NCI-H748 (cell line): Measurements from ENCODE around the gene DNAH10.

ENCODE experiments used
- DNase-seq: peaks from one replicate; lab custom pipeline; 2025; ENCODE audit not compliant: unreplicated experiment; lab: John Stamatoyannopoulos, UW

The DNAH10 gene

DNA sequence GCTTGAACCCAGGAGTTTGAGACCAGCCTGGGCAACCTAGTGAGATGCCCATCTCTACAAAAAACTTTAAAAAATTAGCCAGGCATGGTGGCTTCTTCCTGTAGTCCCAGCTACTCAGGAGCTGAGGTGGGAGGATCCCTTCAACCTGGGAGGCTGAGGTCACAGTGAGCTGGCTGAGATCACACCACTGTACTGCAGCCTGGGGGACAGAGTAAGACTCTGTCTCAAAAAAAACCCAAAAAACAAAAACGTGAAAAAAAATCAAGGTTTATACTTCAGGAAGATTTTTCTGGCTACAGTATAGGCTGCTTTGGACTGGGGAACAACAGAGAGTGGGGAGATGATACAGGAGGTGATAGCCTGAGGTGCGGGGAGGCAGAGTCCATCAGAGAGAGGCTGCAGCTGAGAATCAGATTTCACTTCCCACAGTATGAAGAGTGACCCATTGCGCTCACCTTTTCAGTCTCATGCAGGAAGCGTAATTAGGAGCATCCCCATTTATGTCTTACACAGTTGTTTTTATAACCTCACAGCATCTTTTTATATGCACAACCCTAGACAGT, 28.9 kb downstream of the DNAH10 start:
- DNase-seq = no peak

DNA sequence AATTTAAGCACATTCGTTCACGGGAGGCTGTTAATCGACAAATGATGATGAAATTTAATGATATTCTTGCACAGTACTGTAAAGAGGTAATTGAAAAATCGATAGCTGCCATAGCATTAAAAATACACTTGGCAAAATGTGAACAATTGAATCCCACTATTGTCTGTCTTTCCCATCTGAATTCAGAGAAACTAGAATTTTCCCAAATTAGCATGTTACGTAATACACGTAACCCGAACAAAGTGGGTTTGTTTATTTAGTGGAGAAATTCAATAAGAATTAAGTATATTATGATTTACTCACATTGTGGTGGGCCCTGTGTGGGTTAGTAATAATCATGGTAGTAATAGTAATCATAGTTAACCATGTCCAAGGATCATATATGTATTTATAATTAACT, 31.9 kb downstream of the DNAH10 start:
- DNase-seq = no peak

DNA sequence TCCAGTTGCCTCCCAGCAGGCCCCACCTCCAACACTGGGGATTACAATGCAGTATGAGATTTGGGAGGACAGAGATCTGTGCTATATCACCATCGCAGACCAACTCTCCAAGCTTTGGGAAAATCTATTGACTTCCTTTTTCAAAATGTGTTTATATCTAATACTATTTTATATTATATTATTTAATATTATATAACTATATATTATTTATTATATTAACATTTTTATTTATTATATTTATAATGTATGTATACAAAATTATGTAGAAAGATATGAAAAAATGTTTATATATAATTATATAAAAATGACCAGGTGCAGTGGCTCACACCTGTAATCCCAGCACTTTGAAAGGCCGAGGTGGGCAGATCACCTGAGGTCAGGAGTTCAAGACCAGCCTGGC, 36.4 kb downstream of the DNAH10 start:
- no peak for DNase-seq

DNA sequence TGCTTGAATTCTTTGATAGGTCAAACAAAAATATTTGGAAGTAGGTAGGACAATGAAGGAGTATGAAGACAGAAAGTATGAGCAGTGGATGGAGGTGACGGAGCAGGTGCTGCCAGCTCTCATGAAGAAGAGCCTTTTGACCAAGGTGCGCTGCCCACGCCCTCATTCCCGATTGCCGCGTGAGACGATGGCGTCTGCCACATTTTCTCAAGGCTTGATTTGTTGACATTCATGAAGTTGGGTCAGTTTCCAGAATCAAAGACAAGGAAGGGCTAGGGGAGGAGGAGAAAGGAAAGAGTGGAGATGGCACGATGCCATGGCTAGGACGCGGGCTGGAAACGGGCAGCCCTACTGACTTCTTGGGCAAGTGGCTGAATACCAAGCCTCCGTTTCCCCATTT, 37.1 kb downstream of the DNAH10 start:
- DNase-seq = no peak

DNA sequence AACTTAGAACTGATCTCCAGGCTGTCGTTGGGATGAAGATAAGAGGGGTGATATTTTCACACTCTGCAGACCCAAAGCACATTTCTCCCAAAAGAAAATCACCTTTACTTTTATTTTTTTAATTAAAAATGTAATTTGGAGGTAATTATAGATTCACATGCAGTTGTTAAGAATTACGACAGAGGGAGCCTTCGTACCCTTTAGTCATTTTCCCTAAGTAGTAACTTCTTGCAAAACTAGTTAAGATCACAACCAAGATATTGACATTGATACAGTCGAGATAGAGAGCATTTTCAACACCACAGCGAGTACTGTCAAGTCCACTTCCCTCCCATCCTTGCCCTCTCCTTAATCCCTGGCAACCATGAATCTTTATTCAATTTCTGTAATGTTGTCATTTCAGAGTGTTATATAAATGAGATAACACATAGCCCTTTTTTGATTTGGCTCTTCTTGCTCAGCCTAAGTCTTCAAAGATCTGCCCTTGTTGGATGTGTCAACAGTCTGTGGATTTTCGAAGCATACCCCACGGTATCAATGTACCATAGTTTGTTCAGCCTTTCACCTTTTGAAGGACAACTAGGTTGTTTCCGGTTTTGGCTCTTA, 39.6 kb downstream of the DNAH10 start:
- DNase-seq = no peak

DNA sequence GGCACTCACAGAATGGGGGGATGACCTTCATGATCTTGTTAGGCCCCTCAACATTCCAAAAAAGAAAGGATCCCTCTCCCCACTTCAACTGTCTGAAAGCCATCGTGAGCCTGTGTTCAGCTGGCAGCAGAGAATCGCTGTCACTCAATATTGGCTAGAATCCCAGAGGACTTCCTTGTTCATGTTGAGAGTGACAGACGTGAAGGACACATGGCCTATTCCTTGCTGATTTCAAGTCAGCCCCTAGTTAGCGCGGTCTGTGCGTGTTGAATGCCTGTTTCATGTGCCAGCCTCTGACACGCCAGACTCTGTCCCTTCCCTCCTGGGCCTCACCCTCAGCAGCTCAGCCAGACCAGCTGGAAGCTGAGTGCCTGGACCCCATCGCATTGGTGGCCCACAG, 43.1 kb downstream of the DNAH10 start:
- no peak for DNase-seq

DNA sequence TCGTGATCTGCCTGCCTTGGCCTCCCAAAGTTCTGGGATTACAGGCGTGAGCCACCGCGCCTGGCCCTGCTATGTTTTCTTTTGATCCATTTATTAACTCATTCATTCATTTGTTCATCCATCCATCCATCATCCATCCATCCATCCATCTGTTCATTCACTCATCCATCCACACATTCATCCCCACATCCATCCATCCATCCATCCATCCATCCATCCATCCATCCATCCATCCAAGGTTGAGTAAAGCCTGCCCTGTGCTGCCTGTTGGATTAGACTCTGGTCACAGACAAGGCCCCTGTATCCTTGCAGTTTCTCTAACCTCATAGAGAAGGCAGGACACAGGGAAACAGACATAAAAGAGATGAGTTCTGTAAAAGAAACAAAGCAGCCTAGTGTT, 44.9 kb downstream of the DNAH10 start:
- no peak for DNase-seq

DNA sequence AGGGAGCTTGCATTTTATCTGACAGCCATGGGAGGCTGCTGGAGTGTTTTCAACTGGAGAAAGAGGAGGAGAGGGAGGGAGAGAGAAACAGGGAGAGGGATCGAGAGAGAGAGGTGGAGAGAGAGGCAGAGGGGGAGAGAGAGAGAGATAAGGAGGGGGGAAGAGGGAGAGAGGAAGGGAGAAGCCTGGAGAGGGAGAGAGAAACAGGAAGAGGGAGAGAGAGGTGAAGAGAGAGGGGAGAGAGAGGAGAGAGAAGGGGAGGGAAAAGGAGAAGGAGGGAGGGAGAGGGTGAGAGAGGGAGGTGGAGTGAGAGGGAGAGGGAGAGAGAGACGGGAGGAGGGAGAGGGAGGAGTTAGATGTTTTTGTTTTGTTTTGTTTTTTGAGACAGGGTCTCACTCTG, 45.6 kb downstream of the DNAH10 start:
- no peak for DNase-seq

DNA sequence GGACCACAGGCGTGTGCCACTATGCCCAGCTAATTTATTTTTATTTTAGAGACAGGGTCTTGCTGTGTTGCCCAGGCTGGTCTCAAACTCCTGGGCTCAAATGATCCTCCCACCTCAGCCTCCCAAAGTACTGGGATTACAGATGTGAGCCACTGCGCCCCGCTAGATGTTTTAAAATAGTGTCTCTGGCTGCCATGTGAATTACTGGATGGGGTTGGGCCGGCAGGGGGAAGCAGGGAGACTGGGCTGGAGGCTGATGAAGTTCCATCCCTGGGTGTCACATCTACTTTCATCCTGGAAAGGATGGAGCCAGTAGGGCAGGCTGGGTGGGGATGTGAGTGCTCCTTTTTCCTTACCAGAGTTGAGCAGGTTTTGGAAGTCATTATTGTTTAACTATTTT, 46.1 kb downstream of the DNAH10 start:
- no peak for DNase-seq

DNA sequence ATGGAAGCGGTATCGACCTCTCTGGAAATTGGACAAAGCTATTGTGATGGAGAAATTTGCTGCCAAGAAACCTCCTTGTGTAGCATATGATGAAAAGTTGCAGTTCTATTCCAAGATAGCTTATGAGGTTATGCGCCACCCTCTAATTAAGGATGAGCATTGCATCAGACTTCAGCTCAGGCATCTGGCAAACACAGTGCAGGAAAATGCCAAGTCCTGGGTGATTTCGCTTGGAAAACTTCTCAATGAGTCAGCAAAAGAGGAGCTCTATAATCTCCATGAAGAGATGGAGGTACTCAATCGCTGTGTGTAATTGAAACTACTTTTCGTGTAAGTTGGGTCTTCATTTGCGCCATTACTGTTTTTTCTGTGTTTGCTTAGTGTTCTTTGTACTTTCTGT, 51.2 kb downstream of the DNAH10 start:
- DNase-seq = no peak

DNA sequence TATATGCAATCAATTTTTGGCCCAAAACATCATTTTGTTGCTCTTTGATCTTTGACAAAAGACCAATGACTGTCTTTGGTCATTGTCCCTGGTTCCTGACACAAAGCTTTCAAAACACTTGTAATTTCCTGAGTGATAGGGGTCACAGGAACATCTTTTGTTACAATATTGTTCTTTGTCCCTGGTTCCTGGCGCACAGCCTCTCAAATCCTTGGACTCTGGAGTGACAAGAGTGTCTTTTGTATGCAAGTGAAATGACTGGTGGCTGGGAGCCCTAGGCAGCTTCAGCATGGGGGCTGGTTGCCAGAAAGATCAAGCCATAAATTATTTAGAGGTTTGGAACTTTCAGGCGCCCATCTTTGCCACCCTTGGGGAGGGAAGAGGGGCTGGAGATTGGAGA, 53.9 kb downstream of the DNAH10 start:
- DNase-seq = peak; percentile 42

DNA sequence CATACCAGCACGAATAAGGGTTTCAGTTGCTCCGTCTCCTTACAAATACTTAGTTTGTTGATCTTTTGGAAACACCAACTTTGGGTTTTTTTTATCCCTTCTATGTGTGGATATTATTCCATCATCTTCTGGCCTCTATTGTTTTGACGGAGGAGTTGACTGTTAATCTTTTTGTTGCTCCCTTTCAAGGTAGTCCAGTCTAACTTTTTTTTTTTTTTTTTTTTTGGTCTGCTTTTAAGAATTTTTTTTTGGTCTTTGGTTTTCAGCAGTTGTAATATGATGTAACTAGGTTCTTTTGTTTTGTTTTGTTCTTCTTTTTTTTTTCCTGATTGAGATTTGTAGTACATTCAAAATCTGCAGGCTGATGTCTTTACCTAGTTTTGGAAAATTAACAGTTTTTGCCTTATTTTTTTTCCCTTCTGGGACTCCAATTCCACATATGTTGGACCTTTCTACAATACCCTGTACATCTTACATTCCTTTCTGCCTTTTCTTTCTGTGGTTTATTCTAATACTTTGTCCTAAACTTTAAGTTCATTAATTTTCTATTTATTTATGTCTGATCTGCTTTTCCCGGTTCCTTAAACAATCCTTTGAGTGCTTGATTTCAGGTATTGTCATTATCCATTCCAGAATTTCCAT, 54.9 kb downstream of the DNAH10 start:
- no peak for DNase-seq

DNA sequence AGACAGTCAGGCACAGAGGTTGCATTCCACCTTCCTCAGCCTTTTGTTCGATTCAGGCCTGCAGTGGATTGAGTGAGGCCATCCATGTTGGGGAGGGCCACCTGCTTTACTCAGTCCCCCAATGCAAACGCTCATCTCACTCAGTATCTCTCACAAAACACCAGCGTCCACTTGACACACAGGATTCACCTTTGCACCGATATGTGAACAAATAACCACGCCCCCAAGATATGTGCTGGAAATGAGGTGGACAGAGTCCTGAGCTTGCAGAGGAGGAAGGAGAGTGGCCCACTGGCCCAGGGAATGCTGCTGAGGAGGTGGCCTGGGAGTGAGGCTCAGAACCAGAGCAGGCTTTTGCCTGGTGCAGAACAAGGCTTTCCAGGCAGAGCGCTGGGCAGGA, 60.7 kb downstream of the DNAH10 start:
- no peak for DNase-seq

DNA sequence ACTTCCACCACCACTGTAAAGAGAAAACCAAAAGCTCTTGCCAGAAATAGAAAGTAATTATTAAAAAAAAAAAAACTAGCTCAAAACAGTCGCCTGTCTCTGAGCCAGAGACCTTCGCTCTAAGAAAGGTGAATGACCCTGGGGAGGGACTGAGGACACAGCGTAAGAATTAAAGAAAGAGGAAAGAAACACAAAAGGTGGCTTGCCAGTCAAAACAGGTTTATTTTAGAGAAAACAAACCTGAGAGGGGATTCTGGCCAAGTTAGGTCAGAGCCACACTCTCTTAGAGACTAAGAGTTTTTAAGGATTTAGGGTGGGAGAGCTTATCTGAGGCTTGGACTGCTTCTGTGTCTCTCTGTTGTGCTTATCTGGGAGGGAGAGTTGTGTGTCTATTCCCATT, 66.0 kb downstream of the DNAH10 start:
- DNase-seq = no peak

DNA sequence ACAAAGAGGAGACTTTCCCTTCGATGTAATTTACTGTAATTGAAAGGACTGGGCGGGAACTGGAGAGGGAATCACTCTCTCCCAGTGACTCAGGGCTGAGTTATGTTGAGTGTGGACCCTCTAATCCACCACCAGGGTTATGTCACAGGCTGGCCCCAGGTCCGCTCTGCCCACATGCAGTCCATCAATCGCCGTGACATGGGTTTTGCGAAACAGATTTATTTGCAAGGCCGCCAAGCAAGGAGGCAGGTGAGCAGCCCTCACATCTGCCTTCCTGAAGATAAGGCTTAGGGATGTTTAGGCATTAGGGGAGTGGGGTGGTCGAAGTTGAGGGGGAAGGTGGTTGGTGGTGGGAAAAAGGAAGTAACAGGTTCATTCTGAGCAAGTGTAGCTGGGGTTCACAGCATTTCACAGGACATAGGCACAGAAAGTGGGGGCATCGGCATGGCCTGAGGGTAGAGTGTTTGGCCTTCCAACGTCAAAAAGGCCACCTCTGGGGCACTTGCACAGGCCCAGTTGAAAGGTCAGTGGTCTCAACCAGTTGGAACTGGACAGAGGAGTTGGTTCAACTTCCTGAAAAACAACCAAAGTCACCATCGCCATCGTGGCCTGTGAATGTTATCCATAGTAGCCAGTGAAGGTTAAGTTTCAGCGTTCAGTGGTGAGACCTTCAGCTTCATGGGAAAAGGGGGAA, 66.9 kb downstream of the DNAH10 start:
- no peak for DNase-seq

DNA sequence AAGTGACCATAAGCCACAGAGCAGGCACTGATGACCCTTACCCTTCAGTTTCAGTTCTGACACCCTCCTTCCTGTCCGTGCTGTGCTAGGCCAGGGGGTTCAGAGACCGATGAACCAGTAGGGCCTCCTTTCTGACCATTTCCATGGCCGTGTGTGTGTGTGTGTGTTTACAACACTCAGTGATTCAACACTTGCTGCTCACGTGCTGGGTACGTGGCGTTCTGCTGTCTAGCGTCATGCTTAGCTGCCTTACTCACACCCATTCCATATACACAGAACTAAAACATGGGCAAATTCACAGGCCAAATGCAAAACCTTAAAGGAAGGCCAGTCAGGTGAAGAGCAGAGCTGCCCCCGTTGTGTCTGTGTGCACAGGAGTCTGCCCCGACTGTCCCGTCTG, 67.5 kb downstream of the DNAH10 start:
- DNase-seq = no peak

DNA sequence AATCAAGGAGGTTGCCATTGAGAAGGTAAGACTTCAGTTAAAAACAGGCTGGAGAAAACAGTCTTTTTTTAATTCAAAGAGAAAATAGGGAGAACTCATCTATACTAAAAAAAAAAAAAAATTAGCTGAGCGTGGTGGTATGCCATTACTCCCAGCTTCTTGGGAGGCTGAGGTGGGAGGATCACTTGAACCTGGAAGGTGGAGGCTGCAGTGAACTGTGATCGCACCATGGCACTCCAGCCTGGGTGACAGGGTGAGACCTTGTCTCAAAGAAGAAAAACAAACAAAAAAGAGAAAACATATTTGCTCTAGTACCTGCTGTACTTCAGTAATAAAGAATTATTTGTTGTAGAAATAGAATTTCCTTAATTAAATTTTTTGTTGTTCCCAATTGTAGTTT, 68.6 kb downstream of the DNAH10 start:
- no peak for DNase-seq

DNA sequence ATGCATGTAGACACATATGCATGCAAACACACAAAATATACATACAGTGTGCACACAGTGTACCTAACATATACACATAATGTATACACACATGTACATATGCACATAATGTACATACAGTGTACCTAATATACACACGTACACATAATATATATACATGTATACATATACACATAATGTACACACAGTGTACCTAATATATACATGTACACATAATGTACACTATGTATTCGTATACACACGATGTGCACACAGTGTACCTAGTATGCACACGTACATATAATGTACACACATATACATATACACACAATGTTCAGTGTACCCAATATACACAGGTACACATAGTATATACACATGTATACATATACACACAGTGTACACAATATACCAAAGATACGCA, 70.0 kb downstream of the DNAH10 start:
- no peak for DNase-seq

DNA sequence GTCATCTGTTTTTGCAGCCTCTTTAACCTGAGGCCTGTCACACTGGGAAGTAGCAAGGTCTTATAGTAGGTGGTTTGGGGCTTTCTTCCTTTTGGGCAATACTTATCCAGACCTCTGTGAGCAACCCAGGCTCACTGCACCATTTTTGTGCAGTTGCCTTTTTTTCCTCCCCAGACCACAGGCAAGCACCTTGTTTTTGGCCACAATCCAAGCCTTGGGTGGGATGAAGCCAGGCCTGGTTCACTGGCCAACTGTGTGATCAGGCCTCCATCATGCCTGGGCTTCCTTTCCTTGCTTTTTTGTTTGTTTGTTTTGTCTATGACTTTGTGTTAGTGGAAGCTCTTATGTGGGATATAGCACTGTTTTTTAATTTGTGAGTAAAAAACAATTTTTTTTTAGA, 71.7 kb downstream of the DNAH10 start:
- no peak for DNase-seq

DNA sequence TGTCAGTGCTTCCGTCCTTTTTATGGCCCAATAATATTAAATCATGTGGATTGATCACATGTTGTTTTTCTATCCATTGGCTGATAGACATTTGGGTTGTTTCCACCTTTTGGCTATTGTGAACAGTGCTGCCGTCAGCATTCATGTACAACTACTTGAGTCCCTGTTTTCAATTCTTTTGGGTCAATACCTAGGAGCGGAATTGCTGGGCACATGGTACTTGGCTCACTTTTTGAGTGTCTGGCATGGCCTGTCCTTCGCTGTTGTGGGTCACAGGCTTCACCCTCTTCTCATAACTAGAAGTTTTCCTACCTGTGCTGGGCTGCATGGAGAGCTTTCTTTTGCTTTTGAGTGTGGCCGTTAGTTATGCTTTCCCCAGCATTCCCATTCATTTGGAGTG, 72.7 kb downstream of the DNAH10 start:
- DNase-seq = no peak

DNA sequence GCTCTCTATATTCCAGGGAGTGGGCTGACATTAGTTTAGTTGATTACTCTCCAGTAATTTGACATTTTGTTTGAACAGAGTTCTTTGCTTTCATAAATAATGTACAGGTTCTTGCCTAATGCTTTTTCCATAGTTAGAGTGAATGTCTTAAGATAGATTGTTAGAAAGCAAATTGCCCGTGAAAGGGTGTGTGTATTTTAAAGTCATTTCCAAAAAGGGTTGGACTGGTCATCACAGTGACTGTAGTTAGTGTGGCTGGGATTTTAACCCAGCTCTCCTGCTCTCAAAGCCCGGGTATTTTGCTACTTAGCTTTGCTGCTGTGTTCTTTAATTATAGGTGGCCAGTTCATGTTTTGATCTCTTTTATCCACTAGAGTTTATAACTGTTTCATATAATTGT, 74.2 kb downstream of the DNAH10 start:
- DNase-seq = peak; percentile 31

DNA sequence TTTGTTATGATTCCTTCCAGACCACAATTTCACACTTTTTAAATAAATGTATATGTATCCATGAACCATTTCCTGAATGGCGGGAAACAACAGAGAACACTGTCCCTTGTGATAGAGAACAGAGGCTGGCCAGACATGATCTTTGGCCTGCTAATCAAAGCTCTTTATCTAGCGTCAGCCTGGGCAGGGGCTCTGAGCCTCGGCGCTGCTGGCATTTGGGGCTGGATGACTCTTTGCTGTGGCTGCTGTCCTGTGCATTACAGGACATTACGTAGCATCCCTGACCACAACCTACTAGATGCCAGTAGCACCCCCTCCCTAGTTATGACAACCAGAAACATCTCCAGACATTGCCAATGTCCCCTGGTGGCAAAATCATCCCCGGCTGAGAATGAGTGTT, 77.7 kb downstream of the DNAH10 start:
- no peak for DNase-seq
